ENCODE data around the gene ROPN1L.

DNA sequence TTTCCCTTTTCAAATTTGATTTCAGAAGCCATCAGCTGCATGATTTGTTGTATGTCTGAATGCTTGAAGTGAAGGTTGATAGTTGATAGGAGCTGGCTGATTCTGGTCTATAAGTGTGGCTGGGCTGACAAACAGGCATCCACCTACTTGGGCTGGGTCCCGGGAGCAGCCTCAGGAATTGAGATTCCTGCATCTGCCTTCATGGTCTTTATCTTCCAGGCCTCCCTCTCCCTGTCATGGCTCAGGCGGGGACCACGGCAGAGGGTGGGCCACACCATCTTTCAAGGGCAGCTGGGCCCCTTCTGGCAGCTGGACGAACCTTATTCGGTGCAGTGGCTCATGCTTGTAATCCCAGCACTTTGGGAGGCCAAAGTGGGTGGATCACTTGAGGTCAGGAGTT is 55.9 kb downstream of the ROPN1L start:
- TF ChIP-seq, protein P1, sequence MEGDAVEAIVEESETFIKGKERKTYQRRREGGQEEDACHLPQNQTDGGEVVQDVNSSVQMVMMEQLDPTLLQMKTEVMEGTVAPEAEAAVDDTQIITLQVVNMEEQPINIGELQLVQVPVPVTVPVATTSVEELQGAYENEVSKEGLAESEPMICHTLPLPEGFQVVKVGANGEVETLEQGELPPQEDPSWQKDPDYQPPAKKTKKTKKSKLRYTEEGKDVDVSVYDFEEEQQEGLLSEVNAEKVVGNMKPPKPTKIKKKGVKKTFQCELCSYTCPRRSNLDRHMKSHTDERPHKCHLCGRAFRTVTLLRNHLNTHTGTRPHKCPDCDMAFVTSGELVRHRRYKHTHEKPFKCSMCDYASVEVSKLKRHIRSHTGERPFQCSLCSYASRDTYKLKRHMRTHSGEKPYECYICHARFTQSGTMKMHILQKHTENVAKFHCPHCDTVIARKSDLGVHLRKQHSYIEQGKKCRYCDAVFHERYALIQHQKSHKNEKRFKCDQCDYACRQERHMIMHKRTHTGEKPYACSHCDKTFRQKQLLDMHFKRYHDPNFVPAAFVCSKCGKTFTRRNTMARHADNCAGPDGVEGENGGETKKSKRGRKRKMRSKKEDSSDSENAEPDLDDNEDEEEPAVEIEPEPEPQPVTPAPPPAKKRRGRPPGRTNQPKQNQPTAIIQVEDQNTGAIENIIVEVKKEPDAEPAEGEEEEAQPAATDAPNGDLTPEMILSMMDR (IDR thresholded peaks at IDR 0.05 in 8 of 11, conservative IDR thresholded peaks at IDR 0.05 in 3 of 11): no peak
- no peak for TF ChIP-seq POLR2A (IDR thresholded peaks at IDR 0.05)
